Stimulated activated CD4-positive, alpha-beta T cell treated with anti-CD3 and anti-CD28 coated beads, Interleukin-4, amount 100 ng/mL, for 4 hours (primary cell): ENCODE results near the gene GNPDA2.
"Not testable (repeated sequence)": the region's sequence is repeated elsewhere in the genome, so short reads cannot be mapped to it uniquely, and the experiment has no call there.

Experiments
- DNase-seq, 2 experiments: peaks; one replicate each; pipeline ENCODE4 v3.0.0-alpha.2; 2020

GNPDA2 gene

DNA sequence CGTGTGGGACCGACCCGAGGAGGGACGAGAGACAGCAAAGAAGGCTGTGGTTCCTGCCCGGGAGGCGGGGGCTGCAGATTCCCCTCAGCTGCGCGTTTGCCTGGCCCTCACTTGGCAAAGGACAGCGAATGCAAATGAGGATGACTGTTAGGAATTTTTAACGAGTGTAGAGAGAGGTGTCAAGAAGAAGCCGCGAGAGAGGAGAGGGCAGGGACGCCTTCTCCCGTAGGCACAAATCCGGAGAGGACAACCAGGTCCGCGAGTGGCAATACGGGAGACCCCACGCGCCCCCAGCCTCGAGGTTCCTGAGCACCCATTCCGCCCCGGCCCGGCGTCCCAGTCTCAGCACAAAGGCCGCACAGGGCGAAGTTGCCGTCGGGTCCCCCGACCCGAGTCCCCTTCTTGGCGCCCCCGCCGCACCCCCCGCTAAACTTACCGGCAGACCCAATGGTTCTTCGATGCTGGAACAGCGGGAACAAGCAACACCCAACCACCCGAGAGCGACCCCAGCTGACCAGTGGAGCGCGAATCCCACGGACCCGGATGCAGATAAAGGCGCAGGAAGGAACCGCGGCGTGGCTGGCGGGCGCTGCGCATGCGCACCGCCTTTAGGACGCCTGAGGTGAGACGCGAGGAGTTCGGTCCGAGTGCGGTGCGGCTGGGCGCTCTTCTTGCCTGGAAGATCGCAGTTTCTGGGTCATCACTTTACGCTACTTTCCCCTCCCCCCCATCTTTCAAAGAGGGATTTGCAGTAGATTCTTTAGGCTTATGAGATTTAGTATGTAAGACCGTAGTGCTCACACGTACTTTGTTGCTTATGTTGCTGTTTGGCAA is at the start of gene GNPDA2:
GNPDA2 (minus strand) TSS at position 519 of the 834 bp plus-strand sequence. CDS start 4,349 bp downstream, outside the sequence.
- DNase-seq, result peak; percentile 75 to 76

DNA sequence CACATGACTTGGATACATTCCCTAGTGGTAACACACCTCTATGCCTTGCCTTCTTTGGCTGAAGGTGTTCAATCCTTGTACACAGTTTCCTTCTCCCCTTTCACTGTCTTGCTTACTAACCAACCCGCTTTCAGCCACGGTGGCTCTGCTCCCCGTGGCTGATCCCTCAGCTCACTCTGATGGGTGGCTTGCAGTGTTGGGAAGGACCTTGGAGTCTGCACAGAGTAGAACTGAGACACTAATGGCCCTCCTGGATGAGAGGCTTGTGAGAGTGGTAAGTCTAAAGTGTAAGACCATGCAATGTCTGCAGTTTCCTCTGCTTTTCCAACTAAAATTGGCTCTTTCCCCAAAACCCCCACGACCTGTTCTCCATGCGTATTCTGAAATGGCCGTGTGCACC is 46.0 kb upstream of the GNPDA2 start:
- DNase-seq, result no peak

DNA sequence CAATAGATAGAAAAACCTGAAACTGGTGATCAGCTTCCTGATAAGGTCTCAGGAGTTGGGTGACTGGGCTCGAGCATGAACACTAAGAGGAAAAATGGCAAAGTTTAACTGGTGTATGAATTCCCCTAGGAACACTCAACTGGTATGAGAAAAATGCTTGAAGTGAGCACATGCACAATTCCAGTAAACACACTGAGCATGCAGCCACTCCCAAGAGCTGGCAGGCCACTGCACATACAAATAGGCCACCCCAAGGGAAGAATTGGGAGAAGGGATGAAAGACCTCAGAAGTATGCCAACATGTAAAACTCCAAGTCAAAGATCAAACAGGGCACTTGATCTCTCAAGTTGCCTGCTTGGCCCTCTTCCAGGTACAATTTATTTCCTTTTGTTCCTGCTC is 45.4 kb upstream of the GNPDA2 start:
- DNase-seq, result no peak

GRCh38 chr4:44766453-44766852 is 40.1 kb upstream of the GNPDA2 start:
- DNase-seq, result no peak

DNA sequence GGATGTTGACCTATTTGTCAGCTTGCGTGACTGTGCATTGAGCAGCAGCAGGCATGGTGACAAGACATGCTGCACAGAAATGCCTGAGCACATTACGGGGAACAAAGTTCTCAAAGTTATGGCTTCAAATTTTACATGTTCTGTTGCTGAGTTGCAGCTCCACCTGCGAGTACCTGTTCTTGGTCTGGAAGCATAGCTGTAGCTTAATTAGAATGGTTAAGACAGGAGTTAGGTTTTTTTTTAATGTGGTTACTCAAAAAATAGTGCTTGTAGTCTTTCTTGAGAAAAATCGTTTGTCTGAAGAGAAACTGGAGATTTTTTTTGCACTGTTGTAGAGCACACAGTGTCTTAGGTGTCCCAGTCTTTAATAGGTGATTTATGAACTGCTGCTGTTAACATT is 38.8 kb upstream of the GNPDA2 start:
- DNase-seq, result no peak

GRCh38 chr4:44761306-44761705 is 35.0 kb upstream of the GNPDA2 start:
- DNase-seq, result no peak

GRCh38 chr4:44760142-44760898 is 34.0 kb upstream of the GNPDA2 start:
- DNase-seq, result no peak

DNA sequence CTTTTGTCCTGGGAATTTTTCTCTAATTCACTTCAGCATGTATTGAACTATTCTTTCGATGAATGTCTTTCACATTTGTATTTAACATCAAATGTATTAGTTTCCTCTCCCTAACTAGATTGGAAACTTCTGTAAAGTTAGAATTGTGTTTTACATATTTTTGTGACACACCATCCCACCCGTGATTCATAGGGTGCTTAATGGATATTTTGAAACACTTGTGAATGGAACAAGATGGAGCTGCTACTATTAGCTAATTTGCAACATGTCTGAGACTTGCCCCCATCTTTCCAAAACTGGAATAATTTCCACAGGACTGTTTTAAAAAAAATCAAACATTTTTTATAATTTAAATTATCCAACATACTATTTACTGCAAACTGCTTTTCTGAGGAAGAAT is 30.2 kb upstream of the GNPDA2 start:
- DNase-seq, result no peak

GRCh38 chr4:44740201-44740600 is 13.8 kb upstream of the GNPDA2 start:
- DNase-seq, result no peak

- DNase-seq, result no peak
Measured at GRCh38 chr4:44738615-44739014, 12.3 kb upstream of the GNPDA2 start.

- DNase-seq, result no peak
Measured at GRCh38 chr4:44736900-44737299, 10.5 kb upstream of the GNPDA2 start.

- DNase-seq, result not testable (repeated sequence)
Measured at GRCh38 chr4:44728694-44729093, 2.3 kb upstream of the GNPDA2 start.

DNA sequence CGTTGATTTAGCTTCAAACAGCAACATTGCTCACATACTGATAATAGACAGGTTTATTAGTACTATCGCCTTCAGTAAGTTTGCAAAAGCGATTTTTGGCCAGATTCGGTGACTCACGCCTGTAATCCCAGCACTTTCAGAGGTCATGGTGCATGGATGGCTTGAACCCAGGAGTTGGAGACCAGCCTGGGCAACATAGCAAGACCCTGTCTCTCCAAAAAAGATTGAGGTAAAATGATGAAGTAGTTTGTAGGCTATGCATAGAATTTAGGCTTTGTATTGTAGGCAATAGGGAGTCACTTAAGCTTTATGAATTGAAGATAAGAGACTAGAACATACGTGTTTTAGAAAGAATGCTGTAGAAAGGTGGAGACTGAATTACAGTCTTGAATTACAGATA is 1.1 kb upstream of the GNPDA2 start:
- no peak for DNase-seq

GRCh38 chr4:44725726-44726037 is 674 bp downstream of the GNPDA2 start:
- no peak for DNase-seq

DNA sequence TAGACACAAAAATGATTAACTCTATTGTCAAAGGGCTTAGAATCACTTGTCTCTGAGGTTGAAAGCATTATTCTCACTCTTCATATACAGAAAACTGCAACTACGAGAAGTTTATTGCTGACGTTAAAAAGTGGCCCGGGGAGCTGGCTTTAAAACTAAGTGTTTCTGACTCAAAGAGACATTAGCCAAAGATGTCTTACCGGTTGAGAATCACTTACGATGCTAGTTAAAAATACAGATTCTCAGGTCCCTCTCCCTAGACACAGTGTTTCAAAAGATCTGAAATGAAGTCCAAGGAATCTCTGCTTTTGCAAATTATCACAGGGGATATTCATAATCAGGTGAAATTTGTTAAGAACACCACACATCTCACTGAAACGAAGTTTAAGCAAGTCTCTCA is 1.2 kb downstream of the GNPDA2 start:
- DNase-seq, result no peak

DNA sequence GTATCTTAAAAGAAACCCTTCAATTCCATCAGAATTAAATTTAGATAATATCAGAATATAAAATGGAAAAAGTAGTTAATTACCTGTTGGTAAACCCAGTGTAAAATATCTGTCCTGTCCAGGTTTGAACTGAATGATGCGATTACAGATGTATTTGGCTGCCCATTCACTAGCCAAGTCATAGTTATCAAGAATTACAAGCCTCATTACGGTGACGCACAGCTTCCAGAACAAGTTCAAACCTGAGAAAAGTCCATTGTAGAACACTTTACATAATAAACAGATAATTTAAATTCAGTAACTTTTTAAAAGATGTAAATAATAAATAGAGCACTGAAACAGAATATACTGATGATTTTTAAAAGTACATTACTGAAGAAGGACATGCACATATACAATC is 4.4 kb downstream of the GNPDA2 start:
- no peak for DNase-seq

DNA sequence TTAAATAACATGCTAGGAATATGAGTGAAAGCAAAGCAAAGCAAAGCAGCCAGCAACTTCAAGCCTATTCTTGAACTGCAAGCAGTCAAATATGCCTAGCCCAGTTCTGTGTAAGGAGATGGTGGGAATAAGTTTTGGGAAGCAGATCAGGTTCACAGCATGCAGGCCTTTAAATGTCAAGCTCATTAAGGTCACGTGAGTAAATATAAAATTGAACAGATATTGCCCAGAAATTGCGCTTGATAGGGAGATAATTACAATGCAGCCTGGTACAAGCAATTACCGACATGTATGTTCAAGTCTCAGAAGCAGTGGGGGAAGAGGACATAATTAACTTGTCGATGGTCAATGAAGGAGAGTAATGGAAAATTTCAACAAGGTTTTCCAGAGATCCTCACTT is 6.0 kb downstream of the GNPDA2 start:
- DNase-seq, result no peak

- no peak for DNase-seq
Measured at GRCh38 chr4:44716597-44716996, 9.8 kb downstream of the GNPDA2 start.

GRCh38 chr4:44713125-44713524 is 13.2 kb downstream of the GNPDA2 start:
- DNase-seq, result no peak

- no peak for DNase-seq
Measured at GRCh38 chr4:44704673-44705072, 21.7 kb downstream of the GNPDA2 start.

GRCh38 chr4:44701037-44701436 is 25.3 kb downstream of the GNPDA2 start:
- no peak for DNase-seq

- DNase-seq, result no peak
Measured at GRCh38 chr4:44700427-44700826, 25.9 kb downstream of the GNPDA2 start.

DNA sequence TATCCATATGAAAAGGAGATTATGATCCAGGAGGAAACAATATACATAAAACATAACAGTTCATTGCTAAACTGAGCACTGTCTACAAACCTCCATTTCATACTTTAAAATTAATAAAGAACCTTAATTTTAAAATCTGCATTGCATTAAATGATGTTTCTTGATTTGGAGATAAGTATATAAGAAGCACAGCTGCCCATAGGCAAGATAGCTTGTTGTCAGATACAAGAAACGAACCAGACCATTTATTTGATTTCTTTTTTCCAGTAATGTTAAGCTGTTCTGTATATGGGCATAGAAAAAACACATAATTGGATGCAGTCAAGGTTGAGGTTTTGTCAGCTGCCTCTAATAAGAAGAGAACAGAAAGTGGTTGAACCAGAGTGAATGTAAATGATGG is 41.7 kb downstream of the GNPDA2 start:
- DNase-seq, result no peak

DNA sequence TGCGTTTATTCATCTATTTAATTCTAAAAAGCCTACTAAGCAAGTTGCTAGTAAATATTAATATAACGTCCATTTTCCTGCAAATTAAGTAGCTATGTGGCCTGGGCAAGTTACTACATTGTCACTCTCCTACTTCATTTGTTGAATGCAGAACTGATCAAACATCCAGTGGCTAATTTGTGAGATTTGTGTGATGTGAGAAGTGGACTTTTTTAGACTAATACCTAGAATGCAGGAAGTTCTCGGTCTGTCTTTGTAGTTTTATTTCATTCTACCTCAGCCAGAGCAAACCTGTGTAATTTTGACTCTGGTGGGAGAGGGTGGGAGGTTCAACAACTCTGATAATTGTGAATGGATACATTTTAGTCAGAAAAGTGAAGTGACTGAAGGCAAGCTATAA is 47.3 kb downstream of the GNPDA2 start:
- no peak for DNase-seq
